T-helper 9 cell (primary cell): ENCODE results near the gene TMEM140.
"Not testable (repeated sequence)": the region's sequence is repeated elsewhere in the genome, so short reads cannot be mapped to it uniquely, and the experiment has no call there.

ENCODE experiments used
- DNase-seq: peaks from one replicate; pipeline ENCODE4 v3.0.0-alpha.2; 2020

Gene TMEM140

DNA sequence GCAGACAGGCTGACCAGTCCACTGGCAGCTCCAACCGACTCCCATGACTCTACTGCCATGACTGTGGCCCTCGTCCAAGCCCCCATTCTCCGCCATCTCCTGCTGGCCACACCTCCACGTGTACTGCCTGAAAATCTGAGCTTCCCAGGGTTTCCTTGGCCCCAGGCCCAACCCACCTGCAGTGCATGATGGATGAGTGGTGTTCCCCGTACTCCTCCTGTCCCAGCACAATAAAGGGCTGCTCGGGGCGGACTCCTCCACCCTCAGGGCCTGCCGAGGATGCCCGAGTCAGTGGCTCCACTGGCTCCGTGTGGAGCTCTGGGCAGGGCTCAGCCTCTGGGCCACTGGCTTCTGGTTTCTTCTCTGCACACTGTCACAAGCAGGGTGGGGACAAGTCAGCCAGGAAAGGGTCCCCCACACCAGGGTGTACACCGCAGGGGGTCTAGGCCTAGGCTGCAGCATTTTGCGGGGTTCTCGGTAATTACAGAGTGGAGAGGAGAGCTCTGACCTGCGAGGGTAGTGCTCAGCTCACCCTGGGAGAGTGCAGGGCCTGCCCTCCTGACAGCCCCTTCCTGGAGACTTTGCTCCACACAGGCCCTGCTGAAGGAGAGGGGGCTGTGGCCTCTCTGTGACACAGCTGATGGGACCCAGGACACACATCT, 48.2 kb downstream of the TMEM140 start:
- no peak for DNase-seq

DNA sequence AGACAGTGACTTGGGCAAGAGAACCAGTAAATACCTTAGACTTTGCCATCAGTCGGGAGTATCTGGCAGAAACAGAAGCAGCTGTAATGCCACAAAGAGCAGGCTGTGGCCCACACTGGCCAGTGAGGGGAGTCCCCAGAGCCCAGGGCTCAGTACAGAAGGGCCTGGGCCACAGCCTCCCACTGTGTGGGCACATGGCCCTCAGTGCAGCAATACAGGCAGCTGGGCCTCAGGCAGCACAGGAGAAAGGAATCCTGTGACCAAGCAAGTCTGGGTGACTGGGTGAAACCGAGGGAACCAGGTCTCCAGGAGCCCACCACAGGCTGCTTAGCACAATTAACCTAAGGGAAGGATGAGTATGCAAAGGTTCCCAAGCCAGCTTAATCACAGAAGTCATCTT, 49.5 kb downstream of the TMEM140 start:
- DNase-seq, result no peak

DNA sequence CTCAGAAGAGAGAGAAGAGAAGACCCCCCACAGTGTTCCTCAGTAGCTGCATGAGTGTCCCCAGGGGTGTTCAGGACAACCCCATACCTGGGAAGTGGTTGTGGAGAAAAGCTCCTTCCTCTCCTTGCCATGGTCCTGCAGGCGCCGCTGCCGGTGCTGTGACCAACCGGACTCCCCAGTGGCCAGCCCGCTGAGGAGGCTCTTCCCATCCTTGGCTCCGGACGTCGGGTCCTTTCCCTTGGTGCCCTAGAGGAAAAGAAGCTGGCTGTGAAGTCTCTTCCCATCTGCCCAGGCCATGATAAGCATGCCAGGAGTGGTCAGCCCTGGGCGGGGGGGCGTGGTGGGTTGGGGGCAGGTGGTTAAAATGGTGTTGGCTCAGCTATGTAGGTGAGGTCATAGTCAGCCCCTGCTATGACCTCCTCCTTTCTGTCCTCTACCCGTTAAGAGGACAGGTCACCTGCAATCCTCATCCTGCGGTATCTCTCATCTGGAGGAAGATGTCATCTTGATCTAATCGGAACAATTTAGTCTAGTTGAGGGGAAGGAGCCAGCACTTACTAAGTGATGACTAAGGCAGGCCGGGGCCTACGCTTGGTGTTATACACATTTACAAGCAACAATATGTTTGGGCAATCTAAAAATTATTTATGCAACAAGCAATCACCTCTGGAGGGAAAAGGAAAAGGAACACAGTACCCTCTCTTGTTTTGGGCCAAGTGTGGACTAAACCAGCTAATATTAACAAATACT, 50.2 kb downstream of the TMEM140 start:
- DNase-seq, result no peak

- DNase-seq, result no peak
These were observed 51.6 kb downstream of the TMEM140 start for GRCh38 chr7:135199439-135199838.

DNA sequence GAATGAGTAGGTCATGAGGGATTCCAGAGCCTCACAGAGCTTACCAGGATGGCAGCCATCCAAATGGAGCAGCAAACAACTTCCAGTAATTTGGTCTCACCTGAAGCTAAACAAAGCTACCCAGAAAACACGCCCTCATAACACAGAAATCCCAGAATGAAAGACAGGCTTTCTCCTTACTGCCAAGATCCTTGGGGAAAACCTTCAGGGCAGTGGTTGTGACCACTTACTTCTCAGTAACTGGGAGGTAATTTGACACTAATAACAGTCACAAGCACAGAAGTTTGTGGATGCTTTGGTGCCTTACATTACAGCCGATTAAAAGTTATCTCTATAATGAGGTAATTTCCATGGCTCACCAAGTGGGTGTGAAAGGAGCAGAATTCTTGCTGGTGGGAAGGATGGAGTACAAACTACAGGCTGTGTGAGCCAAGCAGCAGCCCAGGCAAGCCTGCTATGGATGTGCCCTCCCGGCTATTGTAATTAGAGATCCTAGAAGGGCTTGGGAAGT, 53.0 kb downstream of the TMEM140 start:
- DNase-seq, result no peak

- no peak for DNase-seq
These were observed 53.5 kb downstream of the TMEM140 start for GRCh38 chr7:135201350-135201749.

DNA sequence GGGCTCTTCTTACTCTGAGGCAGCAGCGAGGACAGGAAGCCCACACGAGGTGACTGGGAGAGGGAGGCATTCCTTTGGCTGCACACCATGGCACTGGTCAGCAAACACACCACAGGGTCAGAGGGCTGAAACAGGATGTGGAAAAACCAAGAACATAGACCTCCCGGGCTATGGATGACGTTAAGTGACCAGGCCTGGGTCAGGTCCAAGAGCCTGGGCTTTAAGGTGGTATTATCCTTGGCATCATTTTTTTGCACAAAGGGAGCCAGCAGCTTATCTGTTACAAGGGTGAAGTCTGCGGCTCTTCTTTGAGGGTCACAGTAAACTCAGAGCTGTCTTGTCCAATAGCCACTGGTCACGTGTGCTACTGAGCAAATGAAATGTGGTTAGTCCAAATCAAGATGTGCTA, 56.5 kb downstream of the TMEM140 start:
- DNase-seq, result no peak

- no peak for DNase-seq
These were observed 57.0 kb downstream of the TMEM140 start for GRCh38 chr7:135204876-135205275.

- no peak for DNase-seq
These were observed 58.0 kb downstream of the TMEM140 start for GRCh38 chr7:135205850-135206249.

- DNase-seq, result no peak
These were observed 59.1 kb downstream of the TMEM140 start for GRCh38 chr7:135206941-135207391.

- no peak for DNase-seq
These were observed 59.7 kb downstream of the TMEM140 start for GRCh38 chr7:135207406-135208101.

DNA sequence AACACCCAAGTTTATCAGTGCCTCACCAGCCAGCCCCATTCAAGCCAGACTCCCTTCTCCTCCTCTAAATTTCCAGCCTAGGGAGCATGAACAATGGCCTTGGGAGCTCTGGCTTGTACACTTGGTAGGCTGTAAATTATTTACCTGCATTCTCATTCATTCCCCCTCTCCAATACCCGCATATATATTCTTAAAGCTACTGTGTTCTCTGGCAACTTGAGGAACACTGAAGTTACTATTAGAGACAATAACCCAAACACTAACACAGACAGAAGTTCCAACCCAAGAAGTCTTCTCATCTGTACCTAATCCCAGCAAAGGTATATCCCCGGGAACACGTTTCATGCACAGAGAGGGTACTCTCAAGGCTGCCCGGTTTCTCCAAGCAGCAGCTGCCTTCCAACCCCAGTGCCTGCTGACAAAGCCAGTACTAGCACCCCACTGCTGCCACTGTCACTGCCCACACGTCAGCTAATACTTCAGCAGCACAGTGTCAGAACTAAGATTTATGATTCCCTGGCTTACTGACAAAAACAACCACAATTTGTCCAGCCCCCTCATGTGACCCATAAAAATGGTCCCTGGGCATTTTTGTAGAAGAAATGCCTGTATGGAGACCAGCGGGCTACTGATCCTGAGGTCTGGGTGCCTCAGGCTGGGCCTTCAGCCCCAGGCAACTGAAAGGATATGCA, 60.4 kb downstream of the TMEM140 start:
- DNase-seq, result no peak

DNA sequence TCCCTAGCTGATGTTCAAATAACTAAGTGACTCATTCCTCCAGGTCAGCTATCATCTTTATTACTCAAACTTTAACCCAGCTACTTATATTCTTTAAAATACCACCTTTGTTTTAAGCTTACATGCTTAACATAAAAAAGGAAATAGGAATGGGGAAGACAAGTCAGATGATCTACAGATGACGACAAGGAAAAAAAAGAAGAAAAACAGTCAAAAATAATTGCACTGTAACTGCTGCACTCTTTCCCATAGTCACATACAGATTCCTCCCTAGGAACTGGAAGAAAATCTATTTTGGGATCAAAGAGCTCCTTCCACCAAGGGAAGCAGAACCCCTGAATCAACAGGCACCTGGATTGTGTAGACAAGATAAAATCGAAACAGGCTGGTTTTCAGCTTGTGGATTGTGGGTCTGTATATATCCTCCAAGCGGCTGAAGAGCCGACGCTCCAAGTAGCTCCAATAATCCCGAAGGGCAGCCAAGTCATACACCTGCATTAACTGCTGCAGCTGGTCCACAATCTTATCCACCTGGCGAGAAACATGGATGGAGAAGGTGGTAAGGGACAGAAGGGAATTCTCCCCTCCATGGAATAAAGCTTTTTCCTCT, 61.5 kb downstream of the TMEM140 start:
- DNase-seq, result no peak

GRCh38 chr7:135210888-135211178, 63.0 kb downstream of the TMEM140 start:
- no peak for DNase-seq

- peak; percentile 98 for DNase-seq
These were observed 63.5 kb downstream of the TMEM140 start, which contains the start of gene WDR91 for GRCh38 chr7:135211179-135211945. TSS of gene WDR91 (minus strand) at chr7:135211526. CDS start at chr7:135211502, 24 bp downstream.

- not testable (repeated sequence) for DNase-seq
These were observed 64.2 kb downstream of the TMEM140 start for GRCh38 chr7:135211946-135212685.

DNA sequence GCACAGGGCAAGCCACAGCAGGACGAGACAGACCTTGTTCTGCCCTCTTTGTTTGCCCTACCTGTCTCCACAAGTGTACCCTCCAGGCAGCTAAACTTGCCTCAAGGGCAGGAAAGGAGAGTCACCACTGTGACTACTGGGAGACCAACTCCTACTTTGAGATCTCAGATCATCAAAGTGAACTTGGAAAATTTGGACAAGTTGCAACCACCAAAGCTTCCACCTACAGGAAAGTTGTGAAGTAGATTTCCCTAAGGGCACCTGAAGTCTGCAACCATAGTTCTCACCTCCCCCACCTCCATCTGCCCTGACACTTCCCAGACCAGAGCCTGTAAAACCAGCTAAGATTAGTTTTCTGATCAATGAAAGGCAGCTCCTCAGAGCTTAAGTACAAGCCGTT, 66.0 kb downstream of the TMEM140 start:
- no peak for DNase-seq

DNA sequence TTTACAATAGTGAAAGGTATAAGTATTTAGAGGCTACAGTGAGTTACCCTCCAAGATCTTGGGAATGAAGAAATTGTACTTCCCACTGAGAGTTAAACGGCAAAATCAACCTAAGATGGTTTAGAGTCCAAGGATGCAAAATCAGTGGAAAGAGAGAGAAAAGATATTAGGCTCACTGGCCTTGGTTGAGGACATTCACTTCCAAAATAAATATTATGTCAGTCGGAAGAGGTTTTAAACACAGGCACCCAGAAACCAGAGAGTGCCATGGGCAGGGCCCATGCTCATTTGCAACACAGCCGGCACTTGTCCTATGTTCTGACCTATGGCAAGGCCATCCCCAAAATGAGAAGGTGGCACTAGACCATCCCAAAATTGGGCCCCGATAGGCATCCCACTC, 67.3 kb downstream of the TMEM140 start:
- DNase-seq, result no peak

GRCh38 chr7:135215698-135216097, 67.8 kb downstream of the TMEM140 start:
- no peak for DNase-seq
